ENCODE measurements around the gene AGAP2.

- TF ChIP-seq CTCF (conservative IDR thresholded peaks at IDR 0.05; ENCODE audit: low read depth, low read length) (no peak), EZH2 (IDR thresholded peaks at IDR 0.05; ENCODE audit: low read length, unreplicated experiment) (no peak)
Measured at GRCh38 chr12:57679697-57680096, 58.8 kb downstream of the AGAP2 start.

Measured in PC-3 (cell line).